C1 segment of cervical spinal cord (tissue), 14 donors: ENCODE data around the gene COL7A1.
"Not testable (repeated sequence)": the region's sequence is repeated elsewhere in the genome, so short reads cannot be mapped to it uniquely, and the experiment has no call there.

Source experiments
- DNase-seq, 14 donors: peaks; one replicate each; lab custom pipeline; 2025; lab: John Stamatoyannopoulos, UW

The COL7A1 gene

DNA sequence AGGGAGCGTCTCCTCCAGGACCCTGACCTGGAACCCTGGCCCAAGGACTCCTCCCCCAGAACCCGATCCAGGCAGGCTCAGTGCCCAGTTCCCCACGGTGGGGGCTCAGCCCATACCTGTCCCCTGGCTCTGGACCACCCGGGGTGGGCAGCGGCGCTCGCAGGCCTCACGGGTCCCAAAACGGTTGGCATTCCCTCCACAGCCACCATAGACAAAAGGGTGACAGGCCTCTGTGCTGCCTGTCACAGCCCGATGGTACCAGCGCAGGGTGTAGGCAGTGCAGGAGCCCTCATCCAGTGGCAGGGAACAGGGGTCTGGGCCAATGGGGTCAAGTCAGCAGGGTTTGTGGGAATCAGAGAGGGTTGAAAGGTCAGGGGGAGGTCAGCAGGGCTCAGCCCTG lies 30.5 kb downstream of the COL7A1 start:
- DNase-seq, result no peak

DNA sequence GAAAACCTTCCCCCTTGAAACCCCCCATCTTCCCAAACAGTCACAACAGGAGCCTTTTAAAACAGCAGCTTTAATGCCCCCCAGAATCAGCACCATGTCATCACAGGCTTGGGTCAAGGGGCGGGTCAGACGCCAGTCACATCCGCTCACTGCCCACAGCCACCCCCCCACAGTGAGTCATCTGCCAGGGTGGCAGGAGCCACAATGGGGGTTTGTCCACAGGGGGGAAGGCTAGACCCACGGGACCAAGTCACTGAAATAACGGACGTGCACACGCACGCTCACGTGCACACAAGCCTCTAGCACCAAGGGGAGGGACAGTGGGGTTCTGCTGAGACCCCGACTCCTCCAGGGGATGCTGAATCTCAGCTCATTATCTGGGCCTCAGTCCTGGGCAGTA lies 31.1 kb downstream of the COL7A1 start:
- DNase-seq, result peak in 10 of 14 donors; percentile 14 to 87 (median 32)

GRCh38 chr3:48563382-48563918 lies 31.7 kb downstream of the COL7A1 start, which contains the start of gene UCN2:
Gene UCN2 (minus strand): TSS chr3:48563781. CDS start chr3:48563124, 657 bp downstream.
- DNase-seq, result no peak

DNA sequence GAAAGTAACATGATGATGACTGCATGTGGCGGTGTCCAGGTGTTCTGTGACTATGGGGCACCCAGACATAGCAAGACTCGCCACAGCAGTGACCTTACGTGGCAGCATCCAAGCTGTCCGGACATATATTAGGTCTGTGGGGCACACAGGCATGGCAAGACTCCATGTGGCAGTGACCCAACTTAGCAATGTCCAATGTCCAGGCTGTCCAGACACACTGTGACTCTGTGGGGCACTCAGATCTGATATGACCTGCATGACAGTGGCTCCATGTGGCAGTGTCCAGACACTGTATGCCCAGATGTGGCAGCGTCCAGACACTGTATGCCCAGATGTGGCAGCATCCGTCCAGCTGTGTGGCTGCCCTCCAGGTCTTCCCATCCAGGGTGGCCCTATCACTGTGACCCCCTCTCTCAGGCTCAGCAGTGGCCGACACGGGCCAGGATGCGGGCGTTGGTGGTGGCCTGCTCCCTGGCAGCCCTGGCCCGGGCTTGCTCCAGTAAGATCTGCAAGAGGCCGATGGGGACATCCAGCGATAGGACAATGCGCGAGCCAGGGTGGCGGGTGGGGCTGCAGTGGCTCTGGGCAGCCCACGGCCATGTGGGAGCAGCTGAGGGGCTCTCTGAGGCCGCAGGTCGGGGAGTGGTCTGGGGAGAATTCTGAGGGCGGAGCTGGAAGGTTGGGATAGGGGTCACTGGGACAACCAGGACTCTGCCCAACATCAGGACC lies 32.6 kb downstream of the COL7A1 start:
- DNase-seq, result no peak

DNA sequence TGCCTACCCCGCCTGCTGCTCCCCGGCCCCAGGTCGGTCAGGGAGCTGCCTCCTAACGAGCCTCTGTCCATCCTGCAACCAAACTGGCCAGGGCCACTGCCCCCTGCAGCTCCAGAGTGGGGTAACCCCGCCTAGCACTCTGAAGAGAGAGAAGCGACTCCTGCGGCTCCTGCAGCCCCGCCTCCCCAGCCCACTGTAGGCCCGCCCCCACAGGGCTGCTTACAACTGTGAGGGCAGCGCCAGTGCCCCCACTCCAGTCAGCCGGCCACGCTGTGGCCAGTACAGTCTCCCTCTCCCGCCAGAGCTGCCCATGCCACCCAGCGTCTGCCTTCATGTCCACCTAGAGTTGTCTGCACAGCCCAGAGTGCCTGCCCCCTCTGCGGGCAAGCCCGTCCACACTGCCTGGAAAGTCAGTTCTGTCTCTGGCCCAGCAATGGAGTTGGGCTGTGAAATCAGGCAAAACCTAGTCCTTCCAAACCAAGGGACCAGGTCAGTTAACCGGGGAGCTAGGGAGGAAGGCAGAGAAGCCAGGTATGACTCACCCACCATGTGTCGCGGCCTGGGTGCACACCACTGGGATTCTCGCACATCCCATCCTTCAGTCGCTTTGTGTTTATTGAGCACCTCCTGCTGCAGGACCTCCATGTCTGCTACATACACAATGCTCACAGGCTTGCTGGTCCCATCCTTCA lies 33.9 kb downstream of the COL7A1 start:
- peak in 9 of 14 donors; percentile 13 to 54 (median 34) for DNase-seq

DNA sequence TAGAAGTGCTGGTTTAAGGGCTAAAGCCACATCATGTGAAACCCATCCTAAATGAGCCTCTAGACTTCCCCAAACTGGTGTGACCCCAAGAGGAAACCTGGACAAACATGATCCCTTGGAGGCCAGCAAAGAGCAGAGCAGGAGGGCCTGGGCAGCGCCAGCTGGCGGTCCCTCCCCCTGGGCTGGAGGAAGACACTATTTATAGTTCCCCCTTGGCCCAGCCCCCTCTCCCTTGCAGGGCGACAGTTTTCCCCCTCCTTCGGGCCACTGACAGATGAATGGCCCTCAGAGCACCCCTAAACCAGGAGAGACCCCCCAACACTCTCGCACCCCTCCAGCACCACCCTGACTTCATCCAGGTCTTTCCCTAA lies 34.5 kb downstream of the COL7A1 start:
- peak in 4 of 14 donors; percentile 14 to 40 (median 26) for DNase-seq

DNA sequence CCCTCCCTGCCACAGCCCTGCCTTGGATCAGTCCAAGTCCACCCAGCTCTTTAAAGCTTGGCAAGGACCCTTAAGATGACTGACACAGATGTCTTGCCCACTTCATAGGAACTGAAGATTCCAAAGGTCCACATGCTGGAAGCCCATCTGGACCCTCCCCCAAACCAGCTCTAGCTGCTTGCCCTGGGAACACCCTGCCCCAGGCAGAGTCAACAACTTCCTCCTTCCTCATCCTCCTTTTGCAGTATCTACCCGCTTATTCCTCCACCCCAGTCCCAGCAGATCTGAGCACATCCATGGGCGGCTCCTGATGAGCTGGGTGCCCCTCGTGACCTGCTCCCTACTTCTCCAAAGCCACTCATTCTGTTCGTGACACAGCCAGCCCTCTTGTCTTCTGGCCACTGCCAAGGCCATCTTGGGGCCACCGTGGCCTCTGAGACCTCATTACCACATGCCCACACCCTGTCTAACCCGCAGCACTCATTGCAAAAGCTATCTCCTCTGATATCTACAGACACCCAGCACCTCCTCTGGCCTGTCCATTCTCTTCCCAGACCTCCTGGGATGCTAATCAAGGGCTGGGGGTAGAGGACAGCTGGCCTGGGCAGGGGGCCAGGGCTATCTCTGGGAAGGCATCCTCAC lies 36.5 kb downstream of the COL7A1 start:
- peak in 3 of 14 donors; percentile 31 to 54 (median 44) for DNase-seq

DNA sequence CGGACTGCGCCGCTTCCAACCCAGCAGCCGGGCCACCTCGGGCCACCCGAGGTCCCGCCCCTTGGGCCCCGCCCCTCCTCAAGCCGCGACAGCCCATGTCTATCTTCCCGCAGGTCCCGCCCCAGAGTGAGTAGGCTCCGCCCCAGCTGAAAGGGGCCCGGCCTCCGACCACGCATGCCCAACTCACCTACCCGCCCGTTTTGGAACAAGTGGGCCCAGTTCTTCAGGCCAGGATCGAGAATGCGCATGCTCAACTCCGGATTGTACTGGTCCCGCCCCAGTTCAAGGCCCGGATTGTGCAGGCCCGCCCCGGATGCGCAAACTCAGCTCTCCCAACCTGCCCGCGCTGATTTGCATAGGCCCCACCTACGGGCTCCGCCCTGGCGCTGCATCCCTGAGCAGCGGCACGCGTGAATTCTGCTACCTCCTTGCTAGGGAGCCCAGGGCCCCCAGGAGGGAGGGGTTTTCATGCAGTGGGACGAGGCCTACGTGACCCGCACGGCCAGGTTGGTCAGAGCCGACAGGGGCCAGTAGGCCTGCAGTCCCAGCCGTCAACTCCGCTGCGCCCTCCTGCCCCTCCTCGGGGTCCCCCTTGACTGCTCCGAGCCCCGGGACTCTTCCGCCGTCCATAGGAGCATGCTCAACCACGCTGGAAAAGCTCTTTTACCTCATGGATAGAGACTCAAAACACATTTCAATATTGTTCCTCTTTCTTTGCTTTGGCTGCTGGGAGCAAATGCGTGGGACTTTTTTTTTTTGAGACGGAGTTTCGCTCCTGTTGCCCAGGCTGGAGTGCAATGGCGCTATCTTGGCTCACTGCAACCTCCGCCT lies 38.1 kb downstream of the COL7A1 start, which contains the start of gene PFKFB4:
TSS of gene PFKFB4 (minus strand) at position 8 of the 831 bp plus-strand sequence. CDS start 26 bp downstream, outside the sequence.
- peak; percentile 72 to 100 (median 100) for DNase-seq

- DNase-seq, result peak in 2 of 14 donors; percentile 41 to 66
Observed at GRCh38 chr3:48555949-48556795, 39.0 kb downstream of the COL7A1 start.

- DNase-seq, result no peak
Observed at GRCh38 chr3:48555231-48555948, 39.7 kb downstream of the COL7A1 start.

GRCh38 chr3:48553886-48554845 lies 41.0 kb downstream of the COL7A1 start:
- DNase-seq, result no peak

DNA sequence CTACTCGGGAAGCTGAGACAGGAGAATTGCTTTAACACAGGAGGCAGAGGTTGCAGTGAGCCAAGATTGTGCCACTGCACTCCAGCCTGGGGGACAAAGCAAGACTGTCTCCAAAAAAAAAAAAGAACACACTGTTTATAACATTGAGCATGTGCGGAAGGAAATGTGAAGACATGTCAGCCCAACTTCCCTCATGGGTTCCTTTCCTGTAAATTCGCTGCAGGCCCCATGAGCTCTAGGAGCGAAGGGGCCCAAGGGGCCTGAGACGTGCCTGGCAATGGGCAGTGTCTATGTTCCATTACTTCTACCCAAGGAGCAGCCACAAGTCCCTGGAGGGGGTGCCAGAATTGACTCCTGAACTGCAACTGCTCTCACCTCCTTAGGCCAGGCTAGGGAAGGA lies 41.8 kb downstream of the COL7A1 start:
- no peak for DNase-seq

DNA sequence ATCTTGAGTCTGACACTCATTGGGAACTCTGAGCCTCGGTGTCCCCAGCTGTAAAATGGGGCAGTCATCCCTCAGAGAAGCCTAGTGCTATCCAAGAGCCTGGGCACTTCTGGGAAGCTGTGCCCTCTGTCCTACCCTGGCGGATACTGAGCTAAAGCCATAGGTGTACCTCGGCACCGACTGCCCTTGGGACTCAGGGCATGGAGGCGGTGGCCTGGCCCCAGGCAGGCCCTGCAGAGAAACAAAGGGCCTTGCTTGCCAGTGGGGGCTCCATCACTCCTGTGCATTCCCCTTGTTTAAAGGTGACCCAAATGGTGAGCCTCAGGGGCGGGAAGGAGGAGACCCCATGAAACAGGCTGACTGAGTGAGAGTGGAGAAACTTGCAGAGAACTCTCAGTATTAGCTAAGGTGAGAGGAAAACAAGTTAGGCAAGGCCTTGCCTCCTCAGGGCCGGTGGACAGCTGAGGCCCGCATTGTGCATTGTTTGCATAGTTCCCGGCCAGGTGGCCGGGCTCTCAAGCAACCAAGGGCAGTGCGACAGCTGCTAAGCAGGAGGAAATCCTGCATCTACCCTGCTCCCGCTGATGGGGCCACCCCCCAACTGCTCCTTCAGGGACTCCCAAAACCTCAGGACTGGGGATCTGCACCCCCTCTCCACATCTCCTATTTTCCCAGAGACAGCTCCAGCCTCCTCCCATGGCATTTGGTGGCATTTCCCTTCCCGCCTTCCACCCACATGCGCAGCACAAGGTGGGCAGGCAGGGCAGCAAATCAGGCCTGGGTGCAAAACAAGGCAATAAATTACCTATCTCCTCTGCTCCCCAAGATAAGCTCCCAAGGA lies 42.8 kb downstream of the COL7A1 start:
- DNase-seq, result no peak

DNA sequence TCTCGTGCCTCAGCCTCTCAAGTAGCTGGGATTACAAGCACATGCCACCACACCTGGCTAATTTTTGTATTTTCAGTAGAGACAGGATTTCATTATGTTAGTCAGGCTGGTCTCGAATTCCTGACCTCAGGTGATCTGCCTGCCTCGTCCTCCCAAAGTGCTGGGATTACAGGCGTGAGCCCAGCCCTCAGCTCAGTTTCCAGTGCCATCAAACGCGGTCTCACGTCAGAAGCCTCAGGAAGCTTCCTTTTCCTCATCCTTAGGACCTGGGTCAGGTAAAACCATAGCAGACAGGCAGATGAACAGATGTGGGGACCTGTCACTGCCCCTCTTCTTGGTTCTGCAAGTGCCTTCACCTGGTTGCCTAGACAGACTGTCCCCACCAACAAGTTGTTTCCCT lies 43.5 kb downstream of the COL7A1 start:
- not testable (repeated sequence) for DNase-seq

- DNase-seq, result peak in 13 of 14 donors; percentile 22 to 86 (median 75)
Observed at GRCh38 chr3:48548729-48549705, 46.1 kb downstream of the COL7A1 start.

DNA sequence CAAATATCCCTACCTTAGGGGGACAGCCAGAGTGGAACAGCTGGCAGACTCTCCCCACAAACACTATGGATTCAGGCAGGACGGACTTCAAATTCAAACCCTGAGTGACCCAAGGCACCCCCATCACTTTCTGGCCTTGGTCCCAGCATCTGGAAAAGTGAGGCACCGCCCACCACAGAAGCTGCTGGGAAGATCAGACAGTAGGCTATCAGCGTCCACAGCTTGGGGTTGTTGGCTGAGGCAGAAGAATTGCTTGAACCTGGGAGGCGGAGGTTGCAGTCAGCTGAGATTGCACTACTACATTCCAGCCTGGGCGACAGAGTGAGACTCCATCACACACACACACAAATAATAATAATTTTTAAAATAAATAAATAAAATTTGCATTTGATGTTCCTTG lies 47.0 kb downstream of the COL7A1 start:
- DNase-seq, result no peak
